Stimulated activated CD4-positive, alpha-beta T cell treated with anti-CD3 and anti-CD28 coated beads, TNF-alpha, amount 100 ng/mL, for 24 hours (primary cell): Measurements from ENCODE around the gene COPS2.

Experiments used
- DNase-seq, 3 experiments: peaks; one replicate each; pipeline ENCODE4 v3.0.0-alpha.2; 2020; ENCODE audit warnings: low read depth in 3 of 3

The COPS2 gene

GRCh38 chr15:49155834-49156627 is 632 bp upstream of the COPS2 start:
- DNase-seq, result no peak

GRCh38 chr15:49154799-49155109 is 645 bp downstream of the COPS2 start:
- no peak for DNase-seq

GRCh38 chr15:49154359-49154758 is 1.0 kb downstream of the COPS2 start:
- DNase-seq, result no peak

DNA sequence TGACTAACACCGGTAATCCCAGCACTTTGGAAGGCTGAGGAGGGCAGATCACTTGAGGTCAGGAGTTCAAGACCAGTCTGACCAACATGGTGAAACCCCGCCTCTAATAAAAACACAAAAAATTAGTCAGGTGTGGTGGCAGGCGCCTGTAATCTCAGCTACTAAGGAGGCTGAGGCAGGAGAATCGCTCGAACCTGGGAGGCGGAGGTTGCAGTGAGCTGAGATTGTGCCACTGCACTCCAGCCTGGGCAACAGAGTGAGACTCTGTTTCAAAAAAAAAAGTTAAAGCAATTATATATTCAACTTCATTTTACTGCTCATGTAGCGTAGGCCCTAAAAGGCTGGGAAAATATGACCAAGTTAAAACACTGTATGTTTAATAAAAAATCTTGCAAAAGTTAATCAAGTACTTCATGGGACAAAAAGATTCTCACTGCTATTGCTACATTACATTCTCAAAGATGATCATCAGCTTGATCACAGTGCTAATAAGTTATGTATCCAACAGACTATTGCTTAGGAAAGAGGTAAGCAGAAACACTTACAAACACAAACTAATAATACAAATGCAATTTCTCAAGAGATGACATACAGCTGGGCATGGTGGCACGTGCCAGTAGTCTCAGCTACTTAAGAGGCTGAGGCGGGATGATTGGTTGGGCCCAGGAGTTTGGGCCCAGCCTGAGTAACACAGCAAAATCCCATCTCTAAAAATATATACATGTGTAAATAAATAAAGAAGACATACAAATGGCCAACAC is 2.7 kb downstream of the COPS2 start:
- DNase-seq, result no peak

DNA sequence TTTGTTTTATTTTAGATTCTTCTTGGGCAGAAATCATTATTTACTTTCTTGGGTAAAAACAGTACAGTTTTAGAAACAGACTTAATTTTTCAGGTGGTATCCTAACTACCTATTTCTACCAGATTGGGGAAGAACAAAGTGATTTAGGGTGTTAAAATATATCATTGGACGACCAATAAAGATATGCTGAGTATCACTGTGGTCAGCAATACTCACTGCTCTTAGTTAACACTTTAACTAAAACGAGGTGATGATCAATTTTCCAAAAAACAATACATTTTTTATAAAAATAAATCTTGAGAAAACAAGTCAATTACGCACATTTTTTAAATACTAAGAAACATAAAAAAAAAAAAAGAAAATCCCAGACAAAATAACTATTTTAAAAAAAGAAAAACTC is 3.6 kb downstream of the COPS2 start:
- no peak for DNase-seq

GRCh38 chr15:49148727-49149126 is 6.7 kb downstream of the COPS2 start:
- DNase-seq, result no peak

DNA sequence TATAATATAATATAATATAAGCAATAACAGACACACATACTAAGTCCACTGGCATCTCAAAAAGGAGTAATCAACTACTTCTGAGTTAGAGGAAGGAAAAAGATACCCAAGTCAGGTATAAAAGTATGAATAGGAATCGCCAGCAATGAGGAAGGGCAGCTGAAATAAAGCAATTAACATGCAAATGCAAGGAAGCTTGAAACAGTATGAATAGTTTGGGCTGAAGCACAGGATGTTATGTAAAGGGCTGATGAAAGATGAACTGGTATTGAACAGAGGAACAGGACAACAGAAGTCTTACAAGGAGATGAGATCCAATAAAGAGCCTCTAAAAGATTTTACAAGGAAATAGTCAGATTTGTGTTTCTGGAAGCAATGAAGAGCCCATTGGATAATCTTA is 7.1 kb downstream of the COPS2 start:
- DNase-seq, result no peak

DNA sequence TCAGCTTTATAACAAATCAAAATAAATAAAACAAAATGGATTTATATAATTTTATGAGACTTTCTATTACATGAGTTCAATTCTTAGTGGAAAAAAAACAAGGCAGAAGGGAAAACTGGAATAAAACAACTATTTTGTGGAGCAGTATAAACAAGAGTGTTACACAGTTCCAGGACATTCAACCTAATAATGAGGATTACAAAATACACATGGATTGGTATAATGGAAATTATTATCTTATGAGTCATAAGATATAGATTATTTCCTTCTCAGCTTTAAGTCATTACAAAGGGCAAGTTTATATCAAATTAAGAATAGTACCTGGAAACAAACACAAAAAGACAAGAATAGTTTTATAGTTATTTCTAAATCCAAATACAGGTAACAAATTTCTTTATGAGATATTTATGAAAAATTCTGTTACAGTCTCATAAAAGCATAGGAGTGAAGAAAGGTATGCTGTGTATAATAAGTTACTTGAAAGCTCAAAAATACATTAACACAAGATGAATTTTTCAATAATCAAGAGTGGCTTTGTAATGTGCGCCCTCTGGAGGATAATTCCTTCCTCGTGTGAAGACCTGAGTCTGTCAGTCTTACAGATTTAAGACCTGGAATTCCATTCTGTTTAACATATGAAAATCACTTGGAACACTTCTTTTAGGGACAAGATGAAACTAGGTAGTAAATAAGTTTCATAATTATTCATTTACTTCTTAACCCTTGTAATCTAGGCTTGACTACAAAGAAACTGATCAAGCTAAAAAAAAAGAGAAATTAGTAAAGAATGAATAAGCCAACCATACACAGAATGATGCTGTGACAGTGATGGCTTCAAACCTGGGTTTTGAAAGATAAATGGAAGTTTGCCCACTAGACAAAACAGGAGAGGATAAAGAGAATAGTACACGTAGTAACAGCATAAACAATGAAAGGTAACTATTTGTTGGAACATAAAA is 9.5 kb downstream of the COPS2 start:
- no peak for DNase-seq

DNA sequence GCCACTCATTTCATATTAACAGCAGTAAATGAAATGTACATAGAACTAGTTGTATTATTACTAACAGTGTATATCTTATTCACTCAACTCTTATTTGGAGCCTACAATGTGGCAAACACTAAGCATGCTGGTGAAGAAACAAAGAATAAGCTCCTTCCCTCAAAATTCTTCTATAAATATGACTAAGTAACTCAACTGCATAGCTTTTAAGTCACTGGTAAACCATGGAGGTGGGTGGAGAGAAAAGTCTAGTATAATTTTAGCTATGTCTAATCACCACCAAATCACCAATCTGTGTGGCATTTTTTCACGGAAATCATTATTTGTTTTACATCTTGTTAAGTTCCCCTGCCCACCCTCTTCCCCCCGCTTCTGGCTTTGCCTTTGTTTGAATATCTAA is 17.5 kb downstream of the COPS2 start:
- DNase-seq, result no peak

- no peak for DNase-seq
Observed at GRCh38 chr15:49135911-49136310, 19.5 kb downstream of the COPS2 start.

DNA sequence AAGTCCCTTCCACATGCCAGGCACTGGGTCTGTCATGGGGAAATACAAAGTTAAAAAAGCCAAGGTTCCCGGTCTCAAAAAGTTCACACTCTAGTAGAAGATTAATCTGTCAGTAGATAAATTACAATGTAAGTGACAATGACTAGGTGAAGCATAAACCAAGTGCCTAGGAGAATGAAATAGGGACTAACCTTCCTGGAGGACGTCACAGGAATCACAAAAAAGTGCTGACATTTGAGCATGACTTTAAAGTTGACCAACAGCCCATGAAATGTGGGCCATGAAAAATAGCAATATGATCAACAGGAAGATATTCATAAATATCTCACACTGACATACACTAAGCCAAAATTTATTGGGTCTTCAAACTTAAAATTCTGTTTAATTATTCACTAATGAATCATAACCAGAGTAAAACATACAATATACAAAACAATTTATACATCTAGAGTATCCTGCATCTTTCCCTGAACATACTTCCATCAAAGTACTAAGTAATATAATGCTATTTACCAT is 20.0 kb downstream of the COPS2 start:
- no peak for DNase-seq

DNA sequence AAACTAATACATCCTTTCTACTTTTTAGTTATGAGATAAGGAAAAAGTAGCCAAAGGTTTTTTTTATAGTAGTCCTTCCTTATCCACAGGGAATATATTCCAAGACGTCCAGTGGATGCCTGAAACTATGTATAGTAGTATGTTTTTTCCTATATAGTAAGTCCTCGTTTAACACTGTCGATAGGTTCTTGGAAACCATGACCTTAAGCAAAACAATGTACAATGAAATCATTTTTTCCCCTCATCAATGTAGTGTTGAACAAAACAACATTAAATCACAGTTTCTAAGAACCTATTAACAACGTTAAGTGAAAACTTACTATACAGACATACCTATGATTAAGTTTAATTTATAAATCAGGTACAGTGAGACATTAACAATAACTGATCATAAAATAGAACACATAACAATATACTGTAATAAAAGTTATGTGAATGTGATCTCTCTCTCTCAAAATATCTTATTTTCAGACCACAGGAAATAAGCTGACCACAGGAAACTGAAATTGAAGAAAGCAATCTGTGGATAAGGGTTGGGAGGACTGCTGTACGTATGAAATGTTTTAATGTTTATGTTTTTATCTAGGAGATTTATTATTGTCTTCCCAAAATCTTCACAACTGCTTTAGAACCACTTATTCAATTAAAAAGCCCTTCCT is 20.6 kb downstream of the COPS2 start:
- no peak for DNase-seq

GRCh38 chr15:49131403-49131802 is 24.0 kb downstream of the COPS2 start:
- DNase-seq, result no peak

- no peak for DNase-seq
Observed at GRCh38 chr15:49124371-49124770, 31.0 kb downstream of the COPS2 start.

DNA sequence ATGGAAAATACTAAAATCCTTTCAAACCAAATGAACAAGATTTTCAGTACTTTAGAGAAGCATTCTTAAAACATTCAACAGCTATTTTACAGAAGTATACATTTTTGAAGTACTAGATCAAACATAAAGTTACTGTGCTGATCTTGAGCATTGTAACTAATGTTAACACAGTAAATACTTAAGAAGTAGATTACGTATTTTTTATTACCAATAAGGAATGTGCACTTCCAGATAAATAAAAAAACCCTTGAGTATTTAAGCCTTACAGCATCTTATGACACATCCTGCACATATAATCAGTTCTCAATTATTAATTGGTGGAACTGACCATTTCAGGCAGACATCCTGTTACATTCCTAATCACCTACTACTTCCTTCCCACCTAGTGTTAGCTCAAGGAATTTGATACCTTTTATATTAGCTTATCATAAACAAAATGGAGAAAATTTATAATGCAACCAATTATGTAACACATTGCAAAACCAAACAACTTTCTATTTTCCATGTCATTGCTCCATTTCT is 32.8 kb downstream of the COPS2 start:
- no peak for DNase-seq

DNA sequence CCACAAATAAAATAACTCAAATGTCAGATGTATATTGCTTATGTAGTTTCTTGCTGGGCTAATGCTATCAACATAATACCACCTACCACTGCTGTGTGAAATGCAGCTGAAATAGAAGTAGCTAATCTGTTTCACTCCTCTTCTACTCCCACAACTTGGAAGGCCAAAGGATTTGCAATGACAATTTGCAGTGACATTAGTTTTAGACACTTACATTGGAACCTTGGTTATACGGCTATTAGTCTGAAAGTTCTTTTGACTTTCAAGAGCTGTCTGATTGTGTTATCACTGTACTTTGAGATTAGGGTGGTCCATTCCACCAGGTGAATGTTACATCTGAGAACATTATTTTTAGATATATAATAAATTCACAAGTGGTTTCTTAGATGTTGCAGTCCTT is 33.5 kb downstream of the COPS2 start:
- DNase-seq, result no peak

- DNase-seq, result no peak
Observed at GRCh38 chr15:49120832-49121231, 34.6 kb downstream of the COPS2 start.

- no peak for DNase-seq
Observed at GRCh38 chr15:49116108-49116857, 39.1 kb downstream of the COPS2 start.

- no peak for DNase-seq
Observed at GRCh38 chr15:49115062-49115461, 40.3 kb downstream of the COPS2 start.

- DNase-seq, result no peak
Observed at GRCh38 chr15:49110158-49110944, 45.0 kb downstream of the COPS2 start.
